OCI-LY7 (cell line): ENCODE measurements around the gene COLEC12. TPM values are rescaled to one million over a fixed set of nuclear protein-coding genes. Genes with fewer than 3 reads are reported as not detected.

Experiments used
- BruUV-seq: library from RNA; stranded (reverse); fragments of 400-500 nt; replicated peaks from 2 replicates; lab custom pipeline; 2021; lab: Mats Ljungman, UMichigan
- CTCF ChIA-PET: fragments of 300-600 bp; sonication (Branson Sonifier 250); formaldehyde crosslinking; loops from one replicate; lab custom pipeline; 2022; ENCODE audit warnings: antibody characterized with exemption; ENCODE audit not compliant: unreplicated experiment; lab: Charles Lee
- POLR2A ChIA-PET: fragments of 300-600 bp; sonication (Branson Sonifier 250); formaldehyde crosslinking; loops from one replicate; lab custom pipeline; 2022; ENCODE audit warnings: antibody characterized with exemption; lab: Charles Lee
- DNase-seq: peaks from one replicate; pipeline ENCODE4 v3.0.0-alpha.2; 2015; ENCODE audit warnings: low spot score
- H2AFZ ChIP-seq: fragments of 200-600 bp; sonication (generic), shearing (Covaris generic); 2 replicates; pipeline ENCODE4 v1.6.1; 2014; ENCODE audit warnings: mild to moderate bottlenecking, antibody characterized with exemption, low read length, moderate library complexity
- H3K27ac ChIP-seq: fragments of 200-600 bp; sonication (generic); 2 replicates; pipeline ENCODE4 v1.5.1; 2014; ENCODE audit warnings: mixed run types, low read depth, mild to moderate bottlenecking, moderate library complexity, low read length, inconsistent platforms; ENCODE audit not compliant: poor library complexity, severe bottlenecking
- H3K36me3 ChIP-seq: fragments of 200-600 bp; sonication (generic); 2 replicates; pipeline ENCODE4 v1.6.1; 2014; ENCODE audit warnings: mild to moderate bottlenecking, antibody characterized with exemption, low read length, moderate library complexity, mixed read lengths; ENCODE audit not compliant: insufficient read depth
- H3K4me1 ChIP-seq: fragments of 200-600 bp; sonication (generic); 2 replicates; pipeline ENCODE4 v1.5.1; 2014; ENCODE audit warnings: mild to moderate bottlenecking, low read length; ENCODE audit not compliant: insufficient read depth, poor library complexity, severe bottlenecking
- H3K4me2 ChIP-seq: fragments of 200-600 bp; sonication (generic); 2 replicates; pipeline ENCODE4 v1.6.1; 2014; ENCODE audit warnings: mild to moderate bottlenecking, low read length
- H3K4me3 ChIP-seq: fragments of 200-600 bp; sonication (generic); 2 replicates; pipeline ENCODE4 v1.5.1; 2014; ENCODE audit warnings: mild to moderate bottlenecking, low read depth, low read length; ENCODE audit not compliant: poor library complexity, severe bottlenecking
- H3K79me2 ChIP-seq: fragments of 200-600 bp; sonication (generic); 2 replicates; pipeline ENCODE4 v1.6.1; 2016; ENCODE audit warnings: low read depth, mild to moderate bottlenecking, low read length, moderate library complexity, mixed read lengths; ENCODE audit not compliant: insufficient read depth
- H3K9me2 ChIP-seq: fragments of 200-600 bp; sonication (generic); 2 replicates; pipeline ENCODE4 v1.6.1; 2016; ENCODE audit warnings: mild to moderate bottlenecking, low read length, mixed read lengths; ENCODE audit not compliant: insufficient read depth
- H3K9me3 ChIP-seq: fragments of 200-600 bp; sonication (generic); 2 replicates; pipeline ENCODE4 v1.6.1; 2014; ENCODE audit warnings: mild to moderate bottlenecking, mixed run types, low read length, mixed read lengths
- H4K20me1 ChIP-seq: fragments of 200-600 bp; sonication (generic); 2 replicates; pipeline ENCODE4 v1.6.1; 2014; ENCODE audit warnings: mild to moderate bottlenecking, antibody characterized with exemption, low read length, moderate library complexity, mixed read lengths; ENCODE audit not compliant: insufficient read depth
- EZH2phosphoT487 ChIP-seq: fragments of 200-600 bp; sonication (generic); IDR thresholded peaks from 2 replicates; pipeline ENCODE4 v1.6.1; 2018; ENCODE audit warnings: low read depth, borderline replicate concordance, mild to moderate bottlenecking, mixed run types, antibody characterized with exemption, low read length, moderate library complexity, mixed read lengths
- intact Hi-C: fragments of 100-400 bp; cut with micrococcal nuclease; formaldehyde crosslinking; loops from one replicate; pipeline ENCODE4 v1.10.0; 2022; ENCODE audit not compliant: unreplicated experiment
- total RNA-seq, 2 experiments: library from RNA; depleted of rRNA in 1 of 2; stranded (reverse); fragments of >200 nt in 1 of 2; shearing (Covaris generic) in 1 of 2; gene quantifications; 2 replicates each; pipeline ENCODE4 v1.2.3, GENCODE V29; 2014 to 2022
- TF ChIP-seq, protein P1 (sequence below): fragments of 200-600 bp; sonication (generic); conservative IDR thresholded peaks from 2 replicates; pipeline ENCODE4 v1.5.1; 2014; ENCODE audit warnings: mild to moderate bottlenecking, antibody characterized with exemption, low read length, moderate library complexity, mixed read lengths

COLEC12 gene
- total RNA-seq, 2 experiments from 2014 or later = not detected

DNA sequence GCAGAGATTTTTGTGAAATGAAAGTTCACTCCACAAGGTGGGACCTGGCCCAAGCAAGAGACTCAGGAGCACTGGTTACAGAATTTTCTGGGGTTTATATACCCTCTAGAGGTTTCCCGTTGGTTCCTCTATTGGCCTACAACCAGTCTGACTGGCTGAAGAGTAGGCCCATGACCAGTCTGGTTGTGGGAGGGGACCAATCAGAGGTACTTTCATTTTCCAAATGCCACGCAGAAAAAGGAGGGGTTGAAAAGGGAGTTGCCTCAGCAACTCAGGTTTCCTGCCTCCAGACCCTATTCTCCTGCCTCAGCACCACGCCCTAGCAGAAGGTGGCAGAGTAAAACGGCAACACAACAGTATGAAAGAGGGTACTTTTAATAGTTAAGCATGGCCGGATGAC, 98.4 kb downstream of the COLEC12 start:
- no peak overlapping the region for H3K4me3 ChIP-seq
- no peaks in the 10 kb centered on the region for H4K20me1 ChIP-seq
- H3K4me1 ChIP-seq = no peaks in the 10 kb centered on the region
- no peak overlapping the region for H3K4me2 ChIP-seq
- no peaks in the 10 kb centered on the region for H3K36me3 ChIP-seq
- no peaks in the 10 kb centered on the region for H3K9me3 ChIP-seq
- TF ChIP-seq EZH2phosphoT487 = no peak
- TF ChIP-seq, protein P1, sequence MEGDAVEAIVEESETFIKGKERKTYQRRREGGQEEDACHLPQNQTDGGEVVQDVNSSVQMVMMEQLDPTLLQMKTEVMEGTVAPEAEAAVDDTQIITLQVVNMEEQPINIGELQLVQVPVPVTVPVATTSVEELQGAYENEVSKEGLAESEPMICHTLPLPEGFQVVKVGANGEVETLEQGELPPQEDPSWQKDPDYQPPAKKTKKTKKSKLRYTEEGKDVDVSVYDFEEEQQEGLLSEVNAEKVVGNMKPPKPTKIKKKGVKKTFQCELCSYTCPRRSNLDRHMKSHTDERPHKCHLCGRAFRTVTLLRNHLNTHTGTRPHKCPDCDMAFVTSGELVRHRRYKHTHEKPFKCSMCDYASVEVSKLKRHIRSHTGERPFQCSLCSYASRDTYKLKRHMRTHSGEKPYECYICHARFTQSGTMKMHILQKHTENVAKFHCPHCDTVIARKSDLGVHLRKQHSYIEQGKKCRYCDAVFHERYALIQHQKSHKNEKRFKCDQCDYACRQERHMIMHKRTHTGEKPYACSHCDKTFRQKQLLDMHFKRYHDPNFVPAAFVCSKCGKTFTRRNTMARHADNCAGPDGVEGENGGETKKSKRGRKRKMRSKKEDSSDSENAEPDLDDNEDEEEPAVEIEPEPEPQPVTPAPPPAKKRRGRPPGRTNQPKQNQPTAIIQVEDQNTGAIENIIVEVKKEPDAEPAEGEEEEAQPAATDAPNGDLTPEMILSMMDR = no peak
- H2AFZ ChIP-seq = no peak overlapping the region
- no peaks in the 10 kb centered on the region for H3K79me2 ChIP-seq
- DNase-seq = no peak
- POLR2A ChIA-PET = no interaction called here
- BruUV-seq = no TSS peak
- CTCF ChIA-PET = no interaction called here
- no peak overlapping the region for H3K27ac ChIP-seq
- intact Hi-C loops = no loop called here
- H3K9me2 ChIP-seq = no peaks in the 10 kb centered on the region

DNA sequence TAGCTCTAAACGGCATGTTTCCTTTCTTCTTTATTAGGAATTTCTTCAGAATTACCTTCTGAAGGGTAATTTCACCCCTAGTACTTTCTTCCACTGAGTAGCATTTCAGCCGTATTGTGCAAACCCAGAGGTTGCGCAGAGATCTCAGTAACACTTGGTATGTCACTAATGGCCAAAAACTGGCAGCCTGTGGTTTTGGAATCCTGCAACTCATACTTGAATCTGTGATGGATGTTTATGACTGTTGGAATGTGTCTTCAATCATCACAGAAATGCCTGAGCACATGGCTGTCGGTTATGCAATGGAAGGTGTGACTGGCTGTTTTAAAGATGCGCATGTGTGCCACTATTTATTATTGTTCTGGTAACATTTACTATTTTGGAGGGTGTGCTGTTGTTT, 100.0 kb downstream of the COLEC12 start:
- H3K27ac ChIP-seq = no peak overlapping the region
- CTCF ChIA-PET = no interaction called here
- DNase-seq = no peak
- no peaks in the 10 kb centered on the region for H3K9me3 ChIP-seq
- TF ChIP-seq, protein P1 = no peak
- no peak for TF ChIP-seq EZH2phosphoT487
- no peak overlapping the region for H3K4me3 ChIP-seq
- no peak overlapping the region for H3K4me2 ChIP-seq
- POLR2A ChIA-PET = no interaction called here
- no peaks in the 10 kb centered on the region for H3K36me3 ChIP-seq
- BruUV-seq = no TSS peak
- H3K4me1 ChIP-seq = no peaks in the 10 kb centered on the region
- no peaks in the 10 kb centered on the region for H4K20me1 ChIP-seq
- H2AFZ ChIP-seq = no peak overlapping the region
- intact Hi-C loops = no loop called here
- no peaks in the 10 kb centered on the region for H3K9me2 ChIP-seq
- H3K79me2 ChIP-seq = no peaks in the 10 kb centered on the region

DNA sequence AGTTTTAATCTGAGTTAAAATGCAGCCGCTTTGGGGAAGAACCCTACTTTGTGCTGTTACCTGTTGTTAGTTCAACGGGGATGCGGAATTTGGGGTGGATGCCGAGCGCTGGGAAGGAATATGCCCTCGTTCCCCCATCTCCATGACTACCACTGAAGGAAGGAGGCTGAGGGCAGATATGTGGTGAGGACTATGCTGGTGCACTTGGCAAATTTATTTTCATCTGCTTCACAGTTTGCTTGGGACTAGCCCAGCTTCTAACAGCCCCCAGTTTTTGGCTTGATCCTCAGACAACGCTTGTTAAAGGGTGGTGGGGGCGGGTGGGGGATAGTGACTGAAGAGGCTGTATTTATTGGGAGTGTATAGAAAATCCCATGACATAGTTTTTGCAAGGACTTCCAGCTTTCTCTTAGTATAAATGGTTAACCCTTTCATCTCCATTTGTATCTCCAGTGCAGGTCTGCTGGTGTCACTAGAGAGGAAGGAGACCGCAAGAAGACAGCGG, 100.8 kb downstream of the COLEC12 start:
- TF ChIP-seq EZH2phosphoT487 = no peak
- TF ChIP-seq, protein P1 = no peak
- Histone ChIP-seq H3K4me2 (no peak overlapping the region), H3K36me3 (no peaks in the 10 kb centered on the region), H2AFZ (no peak overlapping the region), H3K9me2 (no peaks in the 10 kb centered on the region), H3K79me2 (no peaks in the 10 kb centered on the region), H4K20me1 (no peaks in the 10 kb centered on the region), H3K4me1 (no peaks in the 10 kb centered on the region), H3K27ac (no peak overlapping the region), H3K9me3 (no peaks in the 10 kb centered on the region), H3K4me3 (no peak overlapping the region)
- no TSS peak for BruUV-seq
- DNase-seq = no peak
- ChIA-PET CTCF (no interaction called here), POLR2A (no interaction called here)
- intact Hi-C loops = no loop called here
